PC-3 (cell line): ENCODE data around the gene DCP2. TPM values are rescaled to one million over a fixed set of nuclear protein-coding genes. Genes with fewer than 3 reads are reported as not detected.

Source experiments
- ATAC-seq: fragments of 200-7000 bp; cut with Tn5 transposase; 2 replicates; pipeline ENCODE4 v1.9.1; 2020; ENCODE audit warnings: mild to moderate bottlenecking, moderate library complexity
- BruUV-seq: library from RNA; stranded (reverse); fragments of 400-500 nt; replicated peaks from 2 replicates; lab custom pipeline; 2021; lab: Mats Ljungman, UMichigan
- CTCF ChIA-PET: fragments of 300-600 bp; sonication (Branson Sonifier 250); formaldehyde crosslinking; loops from one replicate; lab custom pipeline; 2022; ENCODE audit warnings: antibody characterized with exemption; lab: Charles Lee
- POLR2A ChIA-PET: fragments of 300-600 bp; sonication (Branson Sonifier 250); formaldehyde crosslinking; loops from one replicate; lab custom pipeline; 2022; ENCODE audit warnings: antibody characterized with exemption; ENCODE audit not compliant: unreplicated experiment; lab: Charles Lee
- DNase-seq: peaks from one replicate; pipeline ENCODE4 v3.0.0-alpha.2; 2015
- H2AFZ ChIP-seq: fragments of 300-600 bp; sonication (generic); 2 replicates; pipeline ENCODE4 v1.6.0; 2016; ENCODE audit warnings: antibody characterized with exemption, low read length
- H3F3A ChIP-seq: fragments of 300-600 bp; sonication (generic); one replicate; pipeline ENCODE4 v1.6.0; 2017; ENCODE audit warnings: antibody characterized with exemption, low read length, control low read depth, mild to moderate bottlenecking; ENCODE audit not compliant: unreplicated experiment
- H3K27ac ChIP-seq: fragments of 300-600 bp; sonication (generic); 2 replicates; pipeline ENCODE4 v1.5.1; 2016; ENCODE audit warnings: mild to moderate bottlenecking, low read length
- H3K27me3 ChIP-seq: fragments of 300-600 bp; sonication (generic); 2 replicates; pipeline ENCODE4 v1.6.1; 2016; ENCODE audit warnings: low read length, mixed read lengths
- H3K36me3 ChIP-seq: fragments of 300-600 bp; sonication (generic); 2 replicates; pipeline ENCODE4 v1.6.1; 2016; ENCODE audit warnings: low read depth, mixed run types, low read length, mixed read lengths
- H3K4me1 ChIP-seq: fragments of 300-600 bp; sonication (generic); 2 replicates; pipeline ENCODE4 v1.5.1; 2016; ENCODE audit warnings: low read length; ENCODE audit not compliant: insufficient read depth
- H3K4me2 ChIP-seq: fragments of 300-600 bp; sonication (generic); 2 replicates; pipeline ENCODE4 v1.6.0; 2016; ENCODE audit warnings: low read length
- H3K4me3 ChIP-seq: fragments of 300-600 bp; sonication (generic); 2 replicates; pipeline ENCODE4 v1.5.1; 2016; ENCODE audit warnings: mild to moderate bottlenecking, low read length, mixed read lengths
- H3K79me2 ChIP-seq: fragments of 300-600 bp; sonication (generic); 2 replicates; pipeline ENCODE4 v1.6.1; 2017; ENCODE audit warnings: low read length, mixed read lengths
- H3K9ac ChIP-seq: fragments of 300-600 bp; sonication (generic); 2 replicates; pipeline ENCODE4 v1.6.0; 2016; ENCODE audit warnings: mild to moderate bottlenecking, low read length
- H3K9me2 ChIP-seq: fragments of 300-600 bp; sonication (generic); replicated peaks from 2 replicates; pipeline ENCODE4 v1.6.1; 2016; ENCODE audit warnings: mixed run types, low read length, mixed read lengths
- H3K9me3 ChIP-seq: fragments of 300-600 bp; sonication (generic); 2 replicates; pipeline ENCODE4 v1.6.1; 2016; ENCODE audit warnings: low read length, mixed read lengths
- H4K20me1 ChIP-seq: fragments of 300-600 bp; sonication (generic); 2 replicates; pipeline ENCODE4 v1.6.1; 2016; ENCODE audit warnings: low read length, mixed read lengths
- EZH2 ChIP-seq: fragments of 300-600 bp; sonication (generic); IDR thresholded peaks from one replicate; pipeline ENCODE4 v1.6.1; 2017; ENCODE audit warnings: antibody characterized with exemption, mild to moderate bottlenecking, low read length; ENCODE audit not compliant: unreplicated experiment
- EZH2phosphoT487 ChIP-seq: fragments of 300-600 bp; sonication (generic); IDR thresholded peaks from 2 replicates; pipeline ENCODE4 v1.6.1; 2018; ENCODE audit warnings: mild to moderate bottlenecking, antibody characterized with exemption, low read length, borderline replicate concordance
- intact Hi-C: fragments of 100-400 bp; cut with micrococcal nuclease; formaldehyde crosslinking; loops from 2 replicates; pipeline ENCODE4 v1.9.0; 2023
- total RNA-seq: library from RNA; depleted of rRNA; stranded (reverse); fragments of >200 nt; gene quantifications from 2 replicates; pipeline ENCODE4 v1.2.3, GENCODE V29; 2014
- TF ChIP-seq, protein P1 (sequence below): fragments of 300-600 bp; sonication (generic); conservative IDR thresholded peaks from 2 replicates; pipeline ENCODE4 v1.5.1; 2017; ENCODE audit warnings: antibody characterized with exemption, low read depth, mild to moderate bottlenecking, low read length

Gene DCP2
- total RNA-seq, 1 experiment from 2014 or later = 33.6 TPM

DNA sequence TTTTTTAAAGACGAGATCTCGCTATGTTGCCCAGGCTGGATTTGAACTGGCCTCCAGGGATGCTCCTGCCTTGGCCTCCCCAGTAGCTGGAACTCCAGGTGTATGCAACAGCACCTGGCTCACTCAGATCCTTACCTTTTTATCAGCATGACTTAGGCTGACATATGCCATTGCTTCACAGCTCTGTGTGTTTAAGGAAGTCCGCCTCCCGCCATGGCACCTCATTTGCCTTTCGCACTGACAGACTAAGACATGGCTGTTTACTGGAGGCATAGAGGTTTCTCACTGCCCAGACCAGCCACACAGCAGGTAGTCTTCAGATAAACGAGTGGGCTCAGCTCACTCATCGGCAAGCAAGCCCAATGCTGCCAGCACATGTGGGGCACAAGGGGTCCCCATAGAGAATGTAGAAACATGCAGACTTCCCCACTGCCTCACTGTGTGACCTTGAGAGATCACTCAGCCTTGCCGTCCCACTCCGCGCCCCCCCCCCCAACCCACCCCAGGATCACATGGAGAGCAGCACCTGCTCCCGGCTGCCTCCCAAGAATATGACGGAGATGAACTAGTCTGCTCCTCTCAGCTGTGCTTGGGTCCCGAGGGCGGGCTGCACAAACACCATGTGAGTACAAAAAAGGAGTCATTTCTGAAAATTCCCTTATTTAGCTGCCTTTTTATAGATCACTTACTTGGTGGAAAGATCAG, 62.8 kb downstream of the DCP2 start:
- TF ChIP-seq EZH2 (no peak), EZH2phosphoT487 (no peak)
- TF ChIP-seq, protein P1, sequence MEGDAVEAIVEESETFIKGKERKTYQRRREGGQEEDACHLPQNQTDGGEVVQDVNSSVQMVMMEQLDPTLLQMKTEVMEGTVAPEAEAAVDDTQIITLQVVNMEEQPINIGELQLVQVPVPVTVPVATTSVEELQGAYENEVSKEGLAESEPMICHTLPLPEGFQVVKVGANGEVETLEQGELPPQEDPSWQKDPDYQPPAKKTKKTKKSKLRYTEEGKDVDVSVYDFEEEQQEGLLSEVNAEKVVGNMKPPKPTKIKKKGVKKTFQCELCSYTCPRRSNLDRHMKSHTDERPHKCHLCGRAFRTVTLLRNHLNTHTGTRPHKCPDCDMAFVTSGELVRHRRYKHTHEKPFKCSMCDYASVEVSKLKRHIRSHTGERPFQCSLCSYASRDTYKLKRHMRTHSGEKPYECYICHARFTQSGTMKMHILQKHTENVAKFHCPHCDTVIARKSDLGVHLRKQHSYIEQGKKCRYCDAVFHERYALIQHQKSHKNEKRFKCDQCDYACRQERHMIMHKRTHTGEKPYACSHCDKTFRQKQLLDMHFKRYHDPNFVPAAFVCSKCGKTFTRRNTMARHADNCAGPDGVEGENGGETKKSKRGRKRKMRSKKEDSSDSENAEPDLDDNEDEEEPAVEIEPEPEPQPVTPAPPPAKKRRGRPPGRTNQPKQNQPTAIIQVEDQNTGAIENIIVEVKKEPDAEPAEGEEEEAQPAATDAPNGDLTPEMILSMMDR = no peak
- H2AFZ ChIP-seq = no peak overlapping the region
- H3K4me1 ChIP-seq = peaks cover 18% of the 10 kb centered on the region
- no peaks in the 10 kb centered on the region for H3K36me3 ChIP-seq
- no peaks in the 10 kb centered on the region for H3K27me3 ChIP-seq
- H3K4me3 ChIP-seq = no peak overlapping the region
- H3K4me2 ChIP-seq = no peak overlapping the region
- BruUV-seq = no TSS peak
- ChIA-PET CTCF (no interaction called here), POLR2A (no interaction called here)
- intact Hi-C loops = no loop called here
- ATAC-seq (no peak), DNase-seq (peak; percentile 20)
- no peaks in the 10 kb centered on the region for H3K9me3 ChIP-seq
- H3F3A ChIP-seq = no peaks in the 10 kb centered on the region
- no peaks in the 10 kb centered on the region for H3K79me2 ChIP-seq
- H3K9me2 ChIP-seq = no peaks in the 10 kb centered on the region
- H3K27ac ChIP-seq = peak overlapping the region; percentile 79
- H3K9ac ChIP-seq = peak overlapping the region; percentile 26; the same call in 1 of the 2 replicates
- H4K20me1 ChIP-seq = no peaks in the 10 kb centered on the region

- Histone ChIP-seq H3K4me3 (no peak overlapping the region), H3K9me2 (no peaks in the 10 kb centered on the region), H3K27ac (no peak overlapping the region), H3K27me3 (no peaks in the 10 kb centered on the region), H3K36me3 (no peaks in the 10 kb centered on the region), H3K4me1 (peaks cover 18% of the 10 kb centered on the region), H3K9ac (no peak overlapping the region), H3K4me2 (no peak overlapping the region), H3K79me2 (no peaks in the 10 kb centered on the region), H4K20me1 (no peaks in the 10 kb centered on the region), H3F3A (no peaks in the 10 kb centered on the region), H3K9me3 (no peaks in the 10 kb centered on the region), H2AFZ (no peak overlapping the region)
- no peak for ATAC-seq
- ChIA-PET CTCF (no interaction called here), POLR2A (no interaction called here)
- intact Hi-C loops = no loop called here
- no TSS peak for BruUV-seq
- TF ChIP-seq EZH2 (no peak), EZH2phosphoT487 (no peak)
- TF ChIP-seq, protein P1 = no peak
- no peak for DNase-seq
Observed at GRCh38 chr5:113039934-113040285, 63.3 kb downstream of the DCP2 start.

- intact Hi-C loops = no loop called here
- POLR2A ChIA-PET = no interaction called here
- CTCF ChIA-PET = no interaction called here
- Histone ChIP-seq H3K27ac (no peak overlapping the region), H3K27me3 (no peaks in the 10 kb centered on the region), H3F3A (no peaks in the 10 kb centered on the region), H3K4me1 (peaks cover 18% of the 10 kb centered on the region), H3K79me2 (no peaks in the 10 kb centered on the region), H4K20me1 (no peaks in the 10 kb centered on the region), H3K9me2 (no peaks in the 10 kb centered on the region), H3K36me3 (no peaks in the 10 kb centered on the region), H3K9me3 (no peaks in the 10 kb centered on the region), H2AFZ (no peak overlapping the region), H3K9ac (no peak overlapping the region), H3K4me3 (no peak overlapping the region), H3K4me2 (no peak overlapping the region)
- BruUV-seq = no TSS peak
- no peak for DNase-seq
- no peak for ATAC-seq
- TF ChIP-seq EZH2phosphoT487 = no peak
- TF ChIP-seq EZH2 = no peak
- TF ChIP-seq, protein P1 = no peak
Observed at GRCh38 chr5:113040672-113041260, 64.2 kb downstream of the DCP2 start.
